HFF-Myc (cell line): Measurements from ENCODE around the gene TXLNA.
A peak's percentile ranks its signal among the peaks of the same experiment; 100 is the strongest.

Experiments used
- DNase-seq: peaks from one replicate; pipeline ENCODE4 v3.0.0-alpha.2; 2011; ENCODE audit warnings: low read depth; ENCODE audit errors: extremely low read depth
- H3K4me3 ChIP-seq: replicated peaks from 2 replicates; pipeline ENCODE4 v1.5.1; 2011; ENCODE audit warnings: low read depth, mild to moderate bottlenecking, control low read depth, low read length
- CTCF ChIP-seq: IDR thresholded peaks from 2 replicates; pipeline ENCODE4 v1.5.1; 2012; ENCODE audit warnings: mild to moderate bottlenecking, low read depth, low read length, control low read depth; ENCODE audit errors: missing control alignments

Gene TXLNA

DNA sequence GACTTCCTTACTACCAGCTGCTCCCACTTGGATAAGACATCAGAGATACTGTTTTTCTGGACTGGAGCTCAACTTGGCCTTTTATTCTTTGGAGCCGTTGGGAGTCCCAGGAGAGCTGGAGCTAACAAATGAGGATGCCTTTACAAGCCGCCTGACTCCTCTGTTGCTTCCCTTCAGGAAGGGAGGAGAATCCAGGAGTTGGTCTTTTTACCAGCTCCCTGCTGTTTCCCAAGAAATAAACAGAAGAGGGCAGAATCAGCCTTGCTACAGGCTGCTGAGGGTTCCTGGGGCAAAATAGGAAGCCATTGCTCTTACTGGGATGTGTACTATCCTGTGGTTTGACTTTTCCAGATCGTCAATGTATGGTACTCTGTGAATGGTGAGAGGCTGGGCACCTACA, 44.2 kb downstream of the TXLNA start:
- no peak for DNase-seq
- H3K4me3 ChIP-seq: peak overlapping the region; percentile 98
- no peak for TF ChIP-seq CTCF

DNA sequence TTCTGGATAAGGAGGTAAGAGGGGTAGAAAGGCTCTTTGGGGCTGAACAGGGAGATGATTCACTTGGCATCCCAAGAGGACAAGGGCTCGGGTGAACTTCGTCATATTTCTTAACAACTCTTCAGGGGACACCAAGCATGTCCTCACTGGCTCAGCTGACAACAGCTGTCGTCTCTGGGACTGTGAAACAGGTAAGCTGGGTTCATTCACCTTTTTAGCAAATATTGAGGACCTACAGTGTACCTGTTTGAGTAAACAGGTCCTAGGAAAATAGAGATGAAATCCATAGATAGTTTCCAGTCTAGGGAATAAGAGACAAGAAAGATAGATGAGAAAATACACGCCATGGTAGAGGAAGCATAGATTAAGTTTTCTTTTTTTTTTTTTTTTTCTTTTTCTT, 44.8 kb downstream of the TXLNA start:
- H3K4me3 ChIP-seq: peak overlapping the region; percentile 98; the same call in 1 of the 2 replicates
- DNase-seq: no peak
- no peak for TF ChIP-seq CTCF

DNA sequence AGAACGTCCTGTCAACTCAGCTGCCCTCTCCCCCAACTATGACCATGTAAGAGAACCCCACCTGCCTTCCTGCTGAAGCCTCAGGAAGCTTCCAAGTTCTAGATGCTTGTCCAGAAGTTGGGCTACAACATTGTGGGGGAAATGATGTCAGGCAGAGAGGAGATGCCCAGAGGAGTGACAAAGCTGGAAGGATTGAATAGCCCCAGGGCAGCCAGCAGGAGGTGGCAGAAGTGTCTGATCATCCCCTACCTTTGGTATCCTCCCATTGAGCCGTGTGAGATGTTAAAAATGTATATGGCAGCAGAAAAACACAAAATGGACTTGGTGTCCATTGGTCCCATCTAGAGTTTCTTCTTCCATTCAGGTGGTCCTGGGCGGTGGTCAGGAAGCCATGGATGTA, 49.3 kb downstream of the TXLNA start:
- no peak for TF ChIP-seq CTCF
- no peak overlapping the region for H3K4me3 ChIP-seq
- no peak for DNase-seq

GRCh38 chr1:32231843-32232432, 52.5 kb downstream of the TXLNA start:
- TF ChIP-seq CTCF: no peak
- no peak for DNase-seq
- H3K4me3 ChIP-seq: no peak overlapping the region

DNA sequence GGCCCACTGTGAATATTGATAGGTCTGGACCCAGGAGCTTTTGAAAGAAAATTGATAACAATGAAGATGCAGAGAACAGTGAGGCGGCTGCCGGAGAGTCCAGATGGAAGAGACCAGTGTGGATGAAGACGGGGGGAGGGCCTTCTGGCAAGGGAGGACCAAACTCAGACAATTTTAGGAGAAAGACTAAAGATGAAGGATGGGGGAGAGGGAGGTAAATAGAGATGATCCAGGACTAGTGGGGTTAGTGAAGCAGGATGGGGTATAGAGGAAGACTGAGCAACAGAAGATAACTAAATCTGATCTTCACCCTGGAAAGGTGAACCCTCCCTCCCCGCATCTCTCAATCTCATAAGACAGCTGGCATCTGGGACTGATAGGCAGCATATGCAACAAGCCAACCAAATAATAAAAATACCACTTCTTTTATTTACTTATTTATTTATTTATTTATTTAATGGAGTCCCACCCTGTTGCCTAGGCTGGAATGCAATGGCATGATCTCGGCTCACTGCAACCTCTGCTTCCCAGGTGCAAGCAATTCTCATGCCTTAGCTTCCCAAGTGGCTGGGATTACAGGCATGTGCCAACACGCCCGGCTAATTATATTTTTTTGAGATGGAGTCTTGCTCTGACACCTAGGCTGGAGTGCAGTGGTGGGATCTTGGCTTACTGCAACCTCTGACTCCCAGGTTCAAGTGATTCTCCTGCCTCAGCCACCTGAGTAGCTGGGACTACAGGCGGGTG, 53.3 kb downstream of the TXLNA start:
- DNase-seq: no peak
- H3K4me3 ChIP-seq: no peak overlapping the region
- no peak for TF ChIP-seq CTCF

DNA sequence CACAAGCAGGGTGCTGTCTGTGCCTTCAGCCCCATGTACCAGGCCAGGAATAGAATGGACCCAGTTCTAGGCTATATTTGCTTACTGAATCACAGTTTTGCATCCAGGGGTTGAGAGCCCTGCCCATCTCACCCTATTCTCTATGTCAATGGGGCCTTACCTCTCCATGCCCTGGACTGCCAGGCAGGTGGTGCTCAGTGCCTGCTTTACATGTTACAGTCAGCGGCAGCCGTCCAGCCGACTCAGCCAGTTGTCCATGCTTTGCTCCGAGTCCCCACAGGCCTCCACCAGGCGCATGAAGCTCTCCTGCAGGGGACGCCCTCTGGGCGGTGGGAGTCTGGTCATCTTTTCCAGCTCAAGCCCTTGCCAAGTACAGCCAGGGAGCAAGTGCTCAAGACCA, 55.3 kb downstream of the TXLNA start:
- DNase-seq: no peak
- H3K4me3 ChIP-seq: no peak overlapping the region
- TF ChIP-seq CTCF: no peak
